Measurements from ENCODE around the gene MAD2L1. TPM values are rescaled to one million over a fixed set of nuclear protein-coding genes. Genes with fewer than 3 reads are reported as not detected.

The MAD2L1 gene
- 5.8 TPM for total RNA-seq

GRCh38 chr4:120066517-120067340 is at the start of gene MAD2L1:
Gene MAD2L1, minus strand, starts transcription at chr4:120066848. Its CDS starts 114 bp downstream, at chr4:120066734.

